Brain microvascular endothelial cell (primary cell): Measurements from ENCODE around the gene TRIP4.
A peak's percentile ranks its signal among the peaks of the same experiment; 100 is the strongest.

ENCODE experiments used
- DNase-seq: peaks from one replicate; pipeline ENCODE4 v3.0.0-alpha.2; 2020
- H3K27ac ChIP-seq: fragments of 250-450 bp; sonication (Bioruptor Pico); 2 replicates; pipeline ENCODE4 v1.5.1; 2020; ENCODE audit warnings: mild to moderate bottlenecking, moderate library complexity
- H3K27me3 ChIP-seq: fragments of 250-450 bp; sonication (Bioruptor Pico); replicated peaks from 2 replicates; pipeline ENCODE4 v1.5.1; 2020; ENCODE audit warnings: mild to moderate bottlenecking
- H3K36me3 ChIP-seq: fragments of 250-450 bp; sonication (Bioruptor Pico); replicated peaks from 2 replicates; pipeline ENCODE4 v1.5.1; 2020; ENCODE audit warnings: mild to moderate bottlenecking
- H3K4me3 ChIP-seq: 2 replicates; pipeline ENCODE4 v1.5.1; 2011; ENCODE audit warnings: low read depth, mild to moderate bottlenecking, control low read depth, low read length, moderate library complexity
- in situ Hi-C: cut with HindIII; loops from 2 replicates; pipeline ENCODE4 v1.10.0; 2017; ENCODE audit warnings: low sequenced_read_pairs, low pct_ligation_motif_present
- TF ChIP-seq, protein P1 (sequence below): IDR thresholded peaks from 2 replicates; pipeline ENCODE4 v1.5.1; 2011; ENCODE audit warnings: low read depth, mild to moderate bottlenecking, moderate library complexity, low read length, control low read depth, inconsistent platforms; ENCODE audit errors: missing control alignments

TRIP4 gene

DNA sequence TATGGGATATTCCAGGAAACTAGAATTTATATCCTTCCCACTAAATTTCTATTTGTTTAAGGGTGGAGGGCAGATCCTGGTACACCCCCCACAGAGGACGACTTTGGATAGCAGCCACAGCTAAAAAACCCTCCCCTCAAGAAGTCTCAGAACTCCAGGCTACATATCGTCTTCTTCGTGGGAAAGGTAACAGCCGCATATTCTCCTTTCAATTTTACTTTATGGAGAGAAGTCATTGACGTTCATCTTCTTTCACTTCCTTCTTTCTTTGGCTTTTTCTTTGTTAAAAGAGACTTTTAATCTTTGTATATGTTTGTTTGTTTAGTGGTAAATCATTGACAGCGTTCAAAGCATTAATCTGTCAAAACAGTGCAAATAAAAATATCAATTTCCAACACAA is 36.3 kb downstream of the TRIP4 start:
- peaks cover 54% of the 10 kb centered on the region for H3K36me3 ChIP-seq

DNA sequence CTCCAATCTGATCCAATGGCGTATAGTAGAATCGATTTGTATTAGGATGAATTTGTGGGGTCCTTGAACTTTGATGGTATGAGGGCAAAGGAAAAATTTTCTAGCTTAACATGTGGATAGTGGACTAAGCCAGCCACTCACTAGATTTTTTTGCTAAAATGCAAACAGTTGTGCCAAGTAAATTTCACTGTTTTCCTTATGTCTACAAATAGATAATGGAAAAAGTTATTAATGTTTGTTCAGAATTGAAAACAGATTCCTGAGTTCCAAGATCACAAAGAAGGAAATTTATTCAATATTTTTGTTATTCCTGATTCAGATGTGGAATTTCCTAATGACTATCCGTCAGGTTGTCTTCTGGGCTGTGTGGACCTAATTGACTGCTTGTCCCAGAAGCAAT is 37.6 kb downstream of the TRIP4 start:
- Histone ChIP-seq H3K4me3 (no peak overlapping the region), H3K27me3 (no peaks in the 10 kb centered on the region), H3K36me3 (peaks cover 47% of the 10 kb centered on the region), H3K27ac (no peak overlapping the region)
- in situ Hi-C loops: no loop called here
- no peak for DNase-seq
- TF ChIP-seq, protein P1, sequence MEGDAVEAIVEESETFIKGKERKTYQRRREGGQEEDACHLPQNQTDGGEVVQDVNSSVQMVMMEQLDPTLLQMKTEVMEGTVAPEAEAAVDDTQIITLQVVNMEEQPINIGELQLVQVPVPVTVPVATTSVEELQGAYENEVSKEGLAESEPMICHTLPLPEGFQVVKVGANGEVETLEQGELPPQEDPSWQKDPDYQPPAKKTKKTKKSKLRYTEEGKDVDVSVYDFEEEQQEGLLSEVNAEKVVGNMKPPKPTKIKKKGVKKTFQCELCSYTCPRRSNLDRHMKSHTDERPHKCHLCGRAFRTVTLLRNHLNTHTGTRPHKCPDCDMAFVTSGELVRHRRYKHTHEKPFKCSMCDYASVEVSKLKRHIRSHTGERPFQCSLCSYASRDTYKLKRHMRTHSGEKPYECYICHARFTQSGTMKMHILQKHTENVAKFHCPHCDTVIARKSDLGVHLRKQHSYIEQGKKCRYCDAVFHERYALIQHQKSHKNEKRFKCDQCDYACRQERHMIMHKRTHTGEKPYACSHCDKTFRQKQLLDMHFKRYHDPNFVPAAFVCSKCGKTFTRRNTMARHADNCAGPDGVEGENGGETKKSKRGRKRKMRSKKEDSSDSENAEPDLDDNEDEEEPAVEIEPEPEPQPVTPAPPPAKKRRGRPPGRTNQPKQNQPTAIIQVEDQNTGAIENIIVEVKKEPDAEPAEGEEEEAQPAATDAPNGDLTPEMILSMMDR: no peak

More for the DNA sequence above, 36.3 kb downstream of the TRIP4 start:
- Histone ChIP-seq H3K4me3 (no peak overlapping the region), H3K27ac (no peak overlapping the region), H3K27me3 (no peaks in the 10 kb centered on the region)
- in situ Hi-C loops: no loop called here
- TF ChIP-seq, protein P1: no peak
- DNase-seq: no peak

DNA sequence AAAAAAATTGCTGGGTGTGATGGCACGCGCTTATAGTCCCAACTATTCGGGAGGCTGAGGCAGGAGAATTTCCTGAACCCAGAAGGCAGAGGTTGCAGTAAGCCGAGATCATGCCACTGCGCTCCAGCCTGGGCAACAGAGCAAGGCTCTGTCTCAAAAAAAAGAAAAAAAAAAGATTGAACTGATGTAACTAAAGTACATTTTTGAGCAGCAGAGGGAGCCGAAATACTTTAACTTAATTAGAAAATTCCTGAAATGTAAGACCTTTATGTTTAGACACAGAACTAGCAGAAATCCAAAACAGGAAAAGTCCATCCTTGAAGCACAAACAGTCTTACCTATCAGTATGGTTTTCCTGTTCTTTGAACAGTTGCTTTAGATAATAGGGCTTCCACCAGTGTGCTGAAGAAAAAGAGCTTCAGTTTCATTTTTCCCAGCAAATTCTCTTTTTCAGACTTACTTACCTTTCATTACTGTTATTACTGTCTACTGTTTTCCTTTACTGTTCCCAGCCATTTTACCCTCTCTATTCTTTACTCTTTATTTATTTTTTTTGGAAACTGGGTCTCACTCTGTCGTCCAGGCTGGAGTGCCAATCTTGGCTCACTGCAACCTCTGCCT is 39.3 kb downstream of the TRIP4 start:
- DNase-seq: no peak
- Histone ChIP-seq H3K27ac (no peak overlapping the region), H3K4me3 (no peak overlapping the region), H3K27me3 (no peaks in the 10 kb centered on the region), H3K36me3 (peaks cover 42% of the 10 kb centered on the region)
- in situ Hi-C loops: no loop called here
- TF ChIP-seq, protein P1: peak; percentile 13

DNA sequence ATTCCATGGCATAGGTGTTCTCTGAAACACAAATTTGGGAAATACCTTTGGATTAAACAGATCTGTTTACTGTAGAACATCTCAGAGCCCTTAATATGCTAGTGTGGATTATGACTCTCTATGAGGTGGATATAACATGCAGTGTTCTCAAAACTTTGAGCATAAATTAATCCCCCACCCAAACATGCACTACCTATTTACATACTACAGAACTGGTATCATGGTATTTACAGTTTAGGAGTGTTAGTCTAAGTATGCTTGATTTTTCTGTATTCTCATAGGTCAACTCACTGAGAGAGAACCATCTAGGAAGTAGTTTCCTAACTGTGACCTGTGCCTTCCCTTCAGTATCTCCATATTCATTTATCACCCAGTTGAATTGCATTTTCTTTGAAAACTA is 41.8 kb downstream of the TRIP4 start:
- no peaks in the 10 kb centered on the region for H3K27me3 ChIP-seq
- no peak overlapping the region for H3K4me3 ChIP-seq
- DNase-seq: no peak
- H3K36me3 ChIP-seq: peaks cover 30% of the 10 kb centered on the region
- no peak overlapping the region for H3K27ac ChIP-seq
- in situ Hi-C loops: no loop called here
- TF ChIP-seq, protein P1: no peak

DNA sequence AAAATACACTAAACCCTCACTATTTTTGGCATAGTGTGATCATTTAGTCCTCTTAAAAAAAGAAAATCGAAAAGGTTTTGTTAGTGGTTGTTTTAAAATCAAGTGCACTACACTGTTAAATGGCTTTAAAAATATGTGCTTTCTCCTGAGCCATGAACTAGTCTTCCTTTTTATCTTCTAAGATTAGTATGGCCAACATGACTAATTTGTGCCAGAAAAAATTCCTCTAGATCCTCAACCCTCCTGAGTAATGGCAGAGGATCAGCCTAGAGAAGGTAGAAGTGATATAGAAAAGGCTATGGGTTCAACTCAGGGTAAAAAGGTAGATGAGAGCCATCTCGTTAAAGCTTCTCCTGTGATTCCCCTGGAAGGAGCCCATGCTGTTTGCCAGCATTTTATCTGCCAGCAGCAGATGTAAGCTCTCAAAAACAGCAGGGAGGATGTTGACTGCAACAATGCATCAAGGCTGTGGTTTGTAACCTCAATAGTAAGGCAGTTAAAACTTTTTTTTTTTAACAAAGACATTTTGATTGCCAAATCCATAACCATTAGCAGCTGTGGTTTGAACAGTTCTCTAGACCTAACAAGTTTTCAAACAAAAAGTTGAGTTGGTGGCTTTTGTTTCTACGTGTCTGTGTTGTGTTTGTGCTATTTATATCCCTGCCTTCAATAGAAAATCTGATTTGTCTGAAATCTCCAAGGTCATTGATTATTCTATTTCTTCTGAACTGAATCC is 42.5 kb downstream of the TRIP4 start:
- Histone ChIP-seq H3K27me3 (no peaks in the 10 kb centered on the region), H3K4me3 (no peak overlapping the region), H3K36me3 (peaks cover 25% of the 10 kb centered on the region), H3K27ac (peak overlapping the region; percentile 73)
- in situ Hi-C loops: no loop called here
- DNase-seq: peak; percentile 64
- TF ChIP-seq, protein P1: no peak
